Transverse colon (tissue), 4 donors: ENCODE data around the gene ICAM3.

ENCODE experiments used
- CTCF ChIP-seq, 5 experiments: fragments of 200-600 bp in 3 of 5; fragments of 450-650 bp in 2 of 5; sonication (generic) in 3 of 5; IDR thresholded peaks; 1 replicate in 2 of 5; 2 replicates in 3 of 5; pipeline ENCODE4 v1.5.1; 2016 to 2017; ENCODE audit warnings: antibody characterized with exemption in 5 of 5, inconsistent platforms in 3 of 5, mild to moderate bottlenecking in 2 of 5, moderate library complexity in 1 of 5
- POLR2A ChIP-seq: fragments of 450-650 bp; IDR thresholded peaks from one replicate; pipeline ENCODE4 v1.6.1; 2016; ENCODE audit warnings: antibody characterized with exemption, mild to moderate bottlenecking, moderate library complexity
- POLR2AphosphoS5 ChIP-seq, 3 donors: sonication (generic); formaldehyde crosslinking; IDR thresholded peaks; one replicate each; pipeline ENCODE4 v1.6.1; 2016; ENCODE audit warnings: antibody characterized with exemption in 3 of 3

- no peak for TF ChIP-seq POLR2AphosphoS5 (IDR thresholded peaks at IDR 0.05)
- no peak for TF ChIP-seq CTCF (IDR thresholded peaks at IDR 0.05)
- no peak for TF ChIP-seq POLR2A
These were observed 45.6 kb downstream of the ICAM3 start for GRCh38 chr19:10293637-10294367.
